H9 (cell line): ENCODE results near the gene ACAT1. TPM values are rescaled to one million over a fixed set of nuclear protein-coding genes. Genes with fewer than 3 reads are reported as not detected.

Source experiments
- DNase-seq: peaks from one replicate; pipeline ENCODE4 v3.0.0-alpha.2; 2017
- H2AFZ ChIP-seq: one replicate; pipeline ENCODE4 v1.6.1; 2013; ENCODE audit warnings: mild to moderate bottlenecking, low read length, control low read depth, moderate library complexity
- H2AK5ac ChIP-seq: 2 replicates; pipeline ENCODE4 v1.6.1; 2013; ENCODE audit warnings: low read length, control low read depth, mixed read lengths; ENCODE audit not compliant: insufficient read length
- H2BK120ac ChIP-seq: one replicate; pipeline ENCODE4 v1.6.1; 2013; ENCODE audit warnings: low read depth, mild to moderate bottlenecking, low read length, control low read depth, inconsistent platforms; ENCODE audit not compliant: poor library complexity, severe bottlenecking
- H2BK12ac ChIP-seq: 2 replicates; pipeline ENCODE4 v1.6.1; 2013; ENCODE audit warnings: low read length, control low read depth, mixed read lengths, low read depth; ENCODE audit not compliant: insufficient read length
- H2BK15ac ChIP-seq: 2 replicates; pipeline ENCODE4 v1.6.1; 2013; ENCODE audit warnings: low read depth, low read length, control low read depth
- H2BK20ac ChIP-seq: one replicate; pipeline ENCODE4 v1.6.1; 2013; ENCODE audit warnings: low read depth, mild to moderate bottlenecking, low read length, control low read depth, inconsistent platforms; ENCODE audit not compliant: poor library complexity, severe bottlenecking
- H2BK5ac ChIP-seq: 2 replicates; pipeline ENCODE4 v1.6.1; 2013; ENCODE audit warnings: low read length, control low read depth, mixed read lengths; ENCODE audit not compliant: insufficient read length
- H3K14ac ChIP-seq: 2 replicates; pipeline ENCODE4 v1.6.1; 2013; ENCODE audit warnings: low read length, control low read depth; ENCODE audit not compliant: insufficient read depth
- H3K18ac ChIP-seq: 2 replicates; pipeline ENCODE4 v1.6.1; 2013; ENCODE audit warnings: low read depth, mild to moderate bottlenecking, mixed read lengths, low read length, control low read depth; ENCODE audit not compliant: insufficient read length
- H3K23ac ChIP-seq: 2 replicates; pipeline ENCODE4 v1.6.1; 2013; ENCODE audit warnings: low read length, control low read depth, mixed read lengths, low read depth; ENCODE audit not compliant: insufficient read length
- H3K23me2 ChIP-seq: 2 replicates; pipeline ENCODE4 v1.6.1; 2013; ENCODE audit warnings: low read depth, mild to moderate bottlenecking, mixed read lengths, low read length, control low read depth; ENCODE audit not compliant: insufficient read length, poor library complexity, severe bottlenecking
- H3K27ac ChIP-seq: 2 replicates; pipeline ENCODE4 v1.5.1; 2013; ENCODE audit warnings: low read length, control low read depth, mixed read lengths, low read depth; ENCODE audit not compliant: insufficient read length
- H3K27me3 ChIP-seq: 2 replicates; pipeline ENCODE4 v1.6.1; 2013; ENCODE audit warnings: low read length, control low read depth, inconsistent platforms; ENCODE audit not compliant: insufficient read depth
- H3K4ac ChIP-seq: 2 replicates; pipeline ENCODE4 v1.6.1; 2013; ENCODE audit warnings: low read depth, mild to moderate bottlenecking, control low read depth, inconsistent platforms, low read length, moderate library complexity
- H3K4me1 ChIP-seq: 2 replicates; pipeline ENCODE4 v1.6.1; 2013; ENCODE audit warnings: low read length, control low read depth, inconsistent platforms; ENCODE audit not compliant: insufficient read depth
- H3K4me2 ChIP-seq: 2 replicates; pipeline ENCODE4 v1.6.1; 2013; ENCODE audit warnings: low read length, control low read depth, mixed read lengths; ENCODE audit not compliant: insufficient read length, insufficient read depth
- H3K56ac ChIP-seq: 2 replicates; pipeline ENCODE4 v1.6.1; 2013; ENCODE audit warnings: low read depth, mild to moderate bottlenecking, mixed read lengths, low read length, control low read depth; ENCODE audit not compliant: insufficient read length
- H3K79me1 ChIP-seq: 2 replicates; pipeline ENCODE4 v1.6.1; 2013; ENCODE audit warnings: low read depth, mild to moderate bottlenecking, moderate library complexity, low read length, control low read depth, inconsistent platforms; ENCODE audit not compliant: insufficient read depth, poor library complexity, severe bottlenecking
- H3K79me2 ChIP-seq: 2 replicates; pipeline ENCODE4 v1.6.1; 2013; ENCODE audit warnings: low read length, control low read depth, inconsistent platforms; ENCODE audit not compliant: insufficient read depth
- H3K9ac ChIP-seq: 2 replicates; pipeline ENCODE4 v1.6.1; 2013; ENCODE audit warnings: low read length, control low read depth, mixed read lengths; ENCODE audit not compliant: insufficient read length; ENCODE audit errors: extremely low read depth
- H3K9me3 ChIP-seq: one replicate; pipeline ENCODE4 v1.6.1; 2013; ENCODE audit warnings: low read depth, low read length, inconsistent platforms; ENCODE audit not compliant: control insufficient read depth
- H3T11ph ChIP-seq: one replicate; pipeline ENCODE4 v1.6.1; 2013; ENCODE audit warnings: mild to moderate bottlenecking, low read length, control low read depth, inconsistent platforms
- H4K20me1 ChIP-seq: one replicate; pipeline ENCODE4 v1.6.1; 2013; ENCODE audit not compliant: control insufficient read depth, insufficient read length, insufficient read depth
- H4K5ac ChIP-seq: 2 replicates; pipeline ENCODE4 v1.6.1; 2013; ENCODE audit warnings: low read depth, mild to moderate bottlenecking, mixed read lengths, low read length, control low read depth; ENCODE audit not compliant: insufficient read length
- H4K8ac ChIP-seq: replicated peaks from 2 replicates; pipeline ENCODE4 v1.6.1; 2013; ENCODE audit warnings: low read length, control low read depth, mixed read lengths, low read depth; ENCODE audit not compliant: insufficient read length
- H4K91ac ChIP-seq: 2 replicates; pipeline ENCODE4 v1.6.1; 2013; ENCODE audit warnings: low read depth, mild to moderate bottlenecking, moderate library complexity, mixed read lengths, low read length, control low read depth; ENCODE audit not compliant: insufficient read length
- H3K27ac Mint-ChIP-seq, 3 experiments: 2 replicates in 2 of 3; 3 replicates in 1 of 3; pipeline ENCODE4 v1.8.0; 2020 to 2021; ENCODE audit warnings: mixed read lengths in 3 of 3, mild to moderate bottlenecking in 1 of 3, moderate library complexity in 1 of 3
- H3K27me3 Mint-ChIP-seq: 2 replicates; pipeline ENCODE4 v1.8.0; 2021; ENCODE audit warnings: low read depth, mild to moderate bottlenecking, moderate library complexity, mixed read lengths
- H3K36me3 Mint-ChIP-seq, 3 experiments: 2 replicates in 2 of 3; 3 replicates in 1 of 3; pipeline ENCODE4 v1.8.0; 2020 to 2021; ENCODE audit warnings: low read depth in 3 of 3, mixed read lengths in 3 of 3; ENCODE audit not compliant: insufficient read depth in 1 of 3
- H3K4me1 Mint-ChIP-seq, 2 experiments: 2 replicates each; pipeline ENCODE4 v1.8.0; 2020; ENCODE audit warnings: mixed read lengths in 2 of 2
- H3K4me3 Mint-ChIP-seq, 2 experiments: 2 replicates in 1 of 2; 3 replicates in 1 of 2; pipeline ENCODE4 v1.8.0; 2020 to 2021; ENCODE audit warnings: mild to moderate bottlenecking in 2 of 2, mixed read lengths in 2 of 2, moderate library complexity in 1 of 2
- H3K9me3 Mint-ChIP-seq, 2 experiments: 2 replicates in 1 of 2; 3 replicates in 1 of 2; pipeline ENCODE4 v1.8.0; 2020; ENCODE audit warnings: mild to moderate bottlenecking in 2 of 2, mixed read lengths in 2 of 2, moderate library complexity in 1 of 2
- WGBS: extraction: QIAGEN DNeasy Blood & Tissue Kit; methylation state at CpG from one replicate; pipeline ENCODE4 v1.1.7; 2013; ENCODE audit warnings: missing lambda C conversion rate, low lambda C conversion rate, mixed read lengths; ENCODE audit not compliant: insufficient read length; ENCODE audit errors: extremely low coverage; 5-methylcytosine and 5-hydroxymethylcytosine counted together
- total RNA-seq: library from RNA; stranded (reverse); gene quantifications from 2 replicates; pipeline ENCODE4 v1.2.1, GENCODE V29; 2021
- TF ChIP-seq, protein P1 (sequence below): fragments of 200-600 bp; sonication (generic); conservative IDR thresholded peaks from 3 replicates; pipeline ENCODE4 v1.8.0; 2021; ENCODE audit warnings: antibody characterized with exemption, mild to moderate bottlenecking

The ACAT1 gene
- total RNA-seq, 1 experiment from 2014 or later = 39.1 TPM

DNA sequence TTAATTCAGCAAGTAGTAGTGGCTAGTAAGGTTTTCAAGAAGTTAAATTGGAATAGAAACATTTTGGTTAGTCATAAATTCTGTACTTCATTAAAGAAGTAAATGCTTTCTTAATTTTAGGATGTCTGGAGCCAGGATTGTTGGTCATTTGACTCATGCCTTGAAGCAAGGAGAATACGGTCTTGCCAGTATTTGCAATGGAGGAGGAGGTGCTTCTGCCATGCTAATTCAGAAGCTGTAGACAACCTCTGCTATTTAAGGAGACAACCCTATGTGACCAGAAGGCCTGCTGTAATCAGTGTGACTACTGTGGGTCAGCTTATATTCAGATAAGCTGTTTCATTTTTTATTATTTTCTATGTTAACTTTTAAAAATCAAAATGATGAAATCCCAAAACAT, 25.8 kb downstream of the ACAT1 start:
- no CpG with 5 or more reads among the region's 1 CpG for WGBS
- no peak for DNase-seq
- H3K27me3 ChIP-seq = no peaks in the 10 kb centered on the region
- H2AK5ac ChIP-seq = no peak overlapping the region
- no peak overlapping the region for H3K4ac ChIP-seq
- no peaks in the 10 kb centered on the region for H3K4me1 Mint-ChIP-seq
- H3K27ac Mint-ChIP-seq = no peak overlapping the region; a peak in 1 of 7 replicates
- H2BK120ac ChIP-seq = no peak overlapping the region
- no peak overlapping the region for H3K23ac ChIP-seq
- H3K9me3 ChIP-seq = no peaks in the 10 kb centered on the region
- H3K27me3 Mint-ChIP-seq = no peaks in the 10 kb centered on the region
- H4K20me1 ChIP-seq = no peaks in the 10 kb centered on the region
- no peak overlapping the region for H2AFZ ChIP-seq
- no peak overlapping the region for H3K14ac ChIP-seq
- no peak overlapping the region for H4K5ac ChIP-seq
- no peak overlapping the region for H4K8ac ChIP-seq
- no peaks in the 10 kb centered on the region for H3K79me2 ChIP-seq
- no peak overlapping the region for H2BK12ac ChIP-seq
- TF ChIP-seq, protein P1, sequence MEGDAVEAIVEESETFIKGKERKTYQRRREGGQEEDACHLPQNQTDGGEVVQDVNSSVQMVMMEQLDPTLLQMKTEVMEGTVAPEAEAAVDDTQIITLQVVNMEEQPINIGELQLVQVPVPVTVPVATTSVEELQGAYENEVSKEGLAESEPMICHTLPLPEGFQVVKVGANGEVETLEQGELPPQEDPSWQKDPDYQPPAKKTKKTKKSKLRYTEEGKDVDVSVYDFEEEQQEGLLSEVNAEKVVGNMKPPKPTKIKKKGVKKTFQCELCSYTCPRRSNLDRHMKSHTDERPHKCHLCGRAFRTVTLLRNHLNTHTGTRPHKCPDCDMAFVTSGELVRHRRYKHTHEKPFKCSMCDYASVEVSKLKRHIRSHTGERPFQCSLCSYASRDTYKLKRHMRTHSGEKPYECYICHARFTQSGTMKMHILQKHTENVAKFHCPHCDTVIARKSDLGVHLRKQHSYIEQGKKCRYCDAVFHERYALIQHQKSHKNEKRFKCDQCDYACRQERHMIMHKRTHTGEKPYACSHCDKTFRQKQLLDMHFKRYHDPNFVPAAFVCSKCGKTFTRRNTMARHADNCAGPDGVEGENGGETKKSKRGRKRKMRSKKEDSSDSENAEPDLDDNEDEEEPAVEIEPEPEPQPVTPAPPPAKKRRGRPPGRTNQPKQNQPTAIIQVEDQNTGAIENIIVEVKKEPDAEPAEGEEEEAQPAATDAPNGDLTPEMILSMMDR = no peak
- no peaks in the 10 kb centered on the region for H3K23me2 ChIP-seq
- no peak overlapping the region for H3K4me3 Mint-ChIP-seq
- no peak overlapping the region for H3K9ac ChIP-seq
- no peaks in the 10 kb centered on the region for H3K4me1 ChIP-seq
- H3K36me3 Mint-ChIP-seq = peaks cover 25 to 81% (median 73%) of the 10 kb centered on the region in 3 experiments; a peak in 6 of 7 replicates
- H4K91ac ChIP-seq = no peak overlapping the region
- H3K79me1 ChIP-seq = no peaks in the 10 kb centered on the region
- no peak overlapping the region for H2BK15ac ChIP-seq
- no peak overlapping the region for H3K4me2 ChIP-seq
- H3K18ac ChIP-seq = no peak overlapping the region
- H3K9me3 Mint-ChIP-seq = no peaks in the 10 kb centered on the region
- H2BK5ac ChIP-seq = no peak overlapping the region
- H3K56ac ChIP-seq = no peak overlapping the region
- H2BK20ac ChIP-seq = no peak overlapping the region
- no peak overlapping the region for H3T11ph ChIP-seq
- no peak overlapping the region for H3K27ac ChIP-seq
